Stomach (tissue), 9 donors: ENCODE data around the gene PCGF2. TPM values are rescaled to one million over a fixed set of nuclear protein-coding genes. Genes with fewer than 3 reads are reported as not detected.
A peak's percentile ranks its signal among the peaks of the same experiment; 100 is the strongest.

Experiments used
- DNase-seq, 2 donors: peaks; one replicate each; pipeline versions ENCODE4 v3.0.0 to v3.0.0-alpha.2; 2013 to 2019
- H3K27ac ChIP-seq, 5 donors: fragments of 200-600 bp in 4 of 5; sonication (generic) in 4 of 5; one replicate each; pipeline ENCODE4 v1.5.1; 2013 to 2019; ENCODE audit warnings: mild to moderate bottlenecking in 1 of 5, moderate library complexity in 1 of 5
- H3K27me3 ChIP-seq, 3 donors: fragments of 200-600 bp; sonication (generic); one replicate each; pipeline ENCODE4 v1.5.1; 2017 to 2019; ENCODE audit warnings: mixed run types in 1 of 3
- H3K36me3 ChIP-seq, 4 donors: fragments of 200-600 bp; sonication (generic); 1 replicate in 3 of 4; 2 replicates in 1 of 4; pipeline ENCODE4 v1.5.1; 2016 to 2019
- H3K4me1 ChIP-seq, 4 donors: fragments of 200-600 bp; sonication (generic); one replicate each; pipeline ENCODE4 v1.5.1; 2016 to 2019
- H3K4me3 ChIP-seq, 4 donors: fragments of 200-600 bp; sonication (generic) in 3 of 4; one replicate each; pipeline ENCODE4 v1.5.1; 2016 to 2019; ENCODE audit warnings: mild to moderate bottlenecking in 1 of 4
- H3K9me3 ChIP-seq, 4 donors: fragments of 200-600 bp; sonication (generic); one replicate each; pipeline ENCODE4 v1.5.1; 2016 to 2019
- CTCF ChIP-seq, 7 experiments: fragments of 450-650 bp in 4 of 7; fragments of 200-600 bp in 3 of 7; sonication (generic) in 3 of 7; IDR thresholded peaks; one replicate each; pipeline ENCODE4 v1.5.1; 2016 to 2019; ENCODE audit warnings: antibody characterized with exemption in 7 of 7, control low read depth in 2 of 7, mild to moderate bottlenecking in 1 of 7
- EP300 ChIP-seq: sonication (generic); formaldehyde crosslinking; IDR thresholded peaks from one replicate; pipeline ENCODE4 v1.6.1; 2017; ENCODE audit warnings: antibody characterized with exemption
- POLR2A ChIP-seq, 4 donors: fragments of 450-650 bp; IDR thresholded peaks; one replicate each; pipeline ENCODE4 v1.6.1; 2016; ENCODE audit warnings: antibody characterized with exemption in 4 of 4, control low read depth in 2 of 4, mild to moderate bottlenecking in 1 of 4, moderate library complexity in 1 of 4
- POLR2AphosphoS5 ChIP-seq, 3 donors: sonication (generic); formaldehyde crosslinking; IDR thresholded peaks; one replicate each; pipeline ENCODE4 v1.6.1; 2016; ENCODE audit warnings: antibody characterized with exemption in 3 of 3
- WGBS, 5 donors: extraction: QIAGEN DNeasy Blood & Tissue Kit in 3 of 5; methylation state at CpG; one replicate each; pipeline versions ENCODE4 v1.1.5 to v1.1.7; 2013 to 2018; 5-methylcytosine and 5-hydroxymethylcytosine counted together
- intact Hi-C: fragments of 100-400 bp; cut with DNase I; formaldehyde crosslinking; loops from one replicate; pipeline ENCODE4 v1.15.1; 2023; ENCODE audit warnings: low total_unique reads
- polyA plus RNA-seq, 3 donors: library from polyadenylated mRNA; stranded (reverse); fragments of 200-250 nt; gene quantifications; one replicate each; pipeline ENCODE4 v1.2.3, GENCODE V29; 2013
- total RNA-seq, 5 donors: library from RNA; depleted of rRNA; stranded (reverse); fragments of >200 nt; gene quantifications; one replicate each; pipeline versions ENCODE4 v1.1.0 to v1.2.3, GENCODE V29; 2014 to 2016
- donor health status: healthy with polysubstance abuse.
- donor health status: Bipolar disorder and iron deficiency.
- donor health status: healthy.

PCGF2 gene
- total and polyA plus RNA-seq, 8 donors, result 5.8 to 62.8 (median 27.6) TPM

DNA sequence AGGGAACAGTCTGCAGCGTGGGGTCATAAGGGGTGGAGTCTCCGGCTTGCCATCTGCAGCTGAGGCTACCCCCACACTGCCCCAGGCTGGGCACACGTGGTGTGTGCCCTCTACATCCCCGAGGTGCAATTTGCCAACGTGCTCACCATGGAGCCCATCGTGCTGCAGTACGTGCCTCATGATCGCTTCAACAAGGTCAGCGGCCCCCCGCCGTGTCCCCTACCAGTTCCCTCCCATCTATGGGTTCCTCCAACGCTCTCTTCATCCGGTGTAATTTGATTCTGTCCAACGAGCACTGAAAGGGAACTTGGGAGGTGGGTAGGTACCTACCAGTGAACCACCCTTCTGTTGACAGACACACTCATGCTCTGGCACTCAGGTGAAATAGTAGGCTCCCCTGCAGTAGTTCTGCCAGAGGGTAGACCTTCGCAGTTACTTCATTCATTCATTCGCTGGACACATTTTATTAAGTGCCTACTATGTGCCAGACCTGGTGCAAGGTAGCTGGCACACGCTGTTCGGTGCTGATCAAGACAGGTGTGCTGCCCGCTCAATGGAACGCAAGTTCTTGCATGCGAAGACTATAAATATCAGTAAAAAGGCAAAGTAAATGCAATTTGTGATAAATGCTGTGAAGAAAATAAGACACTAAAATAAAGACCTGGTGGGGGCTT, 40.3 kb downstream of the PCGF2 start:
- H3K4me1 ChIP-seq, result peaks cover 10 to 75% (median 37%) of the 10 kb centered on the region in 4 donors
- peak overlapping the region in 1 of 4 donors; percentile 93 for H3K4me3 ChIP-seq
- H3K36me3 ChIP-seq, result peaks cover 28 to 58% (median 52%) of the 10 kb centered on the region in 4 donors
- H3K9me3 ChIP-seq, result no peaks in the 10 kb centered on the region
- H3K27ac ChIP-seq, result no peak overlapping the region
- intact Hi-C loops, result no loop called here
- 70 to 80% (median 75%) methylated on average over 21 of the region's 21 CpGs for WGBS, 5 donors
- DNase-seq, result no peak
- TF ChIP-seq CTCF (IDR thresholded peaks at IDR 0.05) (no peak), EP300 (no peak), POLR2AphosphoS5 (IDR thresholded peaks at IDR 0.05) (no peak), POLR2A (IDR thresholded peaks at IDR 0.05) (no peak)
- H3K27me3 ChIP-seq, result no peaks in the 10 kb centered on the region

- intact Hi-C loops, result no loop called here
- Histone ChIP-seq H3K9me3 (no peaks in the 10 kb centered on the region), H3K36me3 (peaks cover 17 to 46% (median 41%) of the 10 kb centered on the region in 4 donors), H3K4me3 (peak overlapping the region; percentile 87 to 97 (median 94)), H3K4me1 (peaks cover 13 to 78% (median 44%) of the 10 kb centered on the region in 4 donors), H3K27me3 (no peaks in the 10 kb centered on the region), H3K27ac (peak overlapping the region; percentile 90 to 99 (median 97))
- peak in 1 of 2 donors; percentile 57 for DNase-seq
- WGBS, 5 donors, result 9 to 14% (median 10%) methylated on average over 20 of the region's 20 CpGs
- TF ChIP-seq POLR2AphosphoS5 (IDR thresholded peaks at IDR 0.05) (no peak), CTCF (IDR thresholded peaks at IDR 0.05) (no peak), EP300 (no peak), POLR2A (IDR thresholded peaks at IDR 0.05) (no peak)
Measured at GRCh38 chr17:38706505-38707216, 41.5 kb downstream of the PCGF2 start.

DNA sequence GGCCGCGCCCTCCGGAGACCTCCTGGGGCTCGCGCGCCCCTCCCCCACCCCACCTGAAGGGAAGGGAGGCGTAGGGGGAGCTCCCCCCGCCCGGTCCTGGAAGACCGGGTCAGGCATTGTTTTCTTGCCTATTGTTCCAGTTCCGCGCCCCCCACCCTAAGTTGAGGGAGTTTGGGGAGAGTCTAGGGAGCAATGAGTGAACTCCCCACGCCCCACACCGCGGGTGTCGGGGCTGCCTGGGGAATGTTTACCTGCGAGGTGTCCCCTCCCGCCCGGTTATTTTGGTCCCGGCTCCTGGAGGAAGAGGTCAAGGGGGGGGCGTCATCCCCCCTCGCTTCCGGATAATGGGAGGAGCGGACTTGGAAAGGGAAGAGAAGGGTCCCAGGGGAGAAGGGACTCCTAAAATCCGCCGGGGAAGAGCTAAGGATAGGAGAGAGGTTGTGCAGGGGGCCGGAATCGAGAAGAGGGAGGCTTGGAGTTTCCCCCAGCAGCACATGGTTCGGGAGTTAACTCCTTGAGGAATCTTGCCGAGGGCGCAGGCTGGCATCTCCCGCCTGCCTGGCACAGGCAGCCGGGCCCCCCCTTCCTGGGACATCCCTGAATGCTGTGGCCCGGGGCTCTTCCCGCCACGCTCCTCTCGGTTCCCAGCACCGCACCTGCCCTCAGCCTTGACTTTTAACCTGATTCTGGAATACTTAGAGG, 42.2 kb downstream of the PCGF2 start:
- no peaks in the 10 kb centered on the region for H3K9me3 ChIP-seq
- intact Hi-C loops, result no loop called here
- peak overlapping the region; percentile 87 to 97 (median 94) for H3K4me3 ChIP-seq
- peaks cover 10 to 39% (median 34%) of the 10 kb centered on the region in 4 donors for H3K36me3 ChIP-seq
- peak overlapping the region; percentile 90 to 99 (median 97) for H3K27ac ChIP-seq
- peak; percentile 46 to 71 for DNase-seq
- H3K4me1 ChIP-seq, result peaks cover 20 to 78% (median 51%) of the 10 kb centered on the region in 4 donors
- WGBS, 5 donors, result 0 to 2% (median 1%) methylated on average over 31 to 38 of the region's 38 CpGs
- H3K27me3 ChIP-seq, result no peaks in the 10 kb centered on the region
- TF ChIP-seq POLR2AphosphoS5 (IDR thresholded peaks at IDR 0.05) (no peak), POLR2A (IDR thresholded peaks at IDR 0.05) (no peak)

GRCh38 chr17:38705523-38705802, 42.7 kb downstream of the PCGF2 start:
- Histone ChIP-seq H3K4me3 (peak overlapping the region; percentile 87 to 97 (median 94)), H3K27me3 (no peaks in the 10 kb centered on the region), H3K27ac (peak overlapping the region; percentile 90 to 99 (median 97)), H3K4me1 (peaks cover 20 to 77% (median 53%) of the 10 kb centered on the region in 4 donors), H3K36me3 (peaks cover 9 to 34% (median 29%) of the 10 kb centered on the region in 4 donors), H3K9me3 (no peaks in the 10 kb centered on the region)
- TF ChIP-seq CTCF (IDR thresholded peaks at IDR 0.05) (no peak), POLR2AphosphoS5 (IDR thresholded peaks at IDR 0.05) (no peak), POLR2A (IDR thresholded peaks at IDR 0.05) (no peak), EP300 (no peak)
- 0 to 1% (median 0%) methylated on average over 2 to 32 of the region's 32 CpGs; no CpG with 5 or more reads in 1 of the 5 donors for WGBS, 5 donors
- DNase-seq, result no peak
- intact Hi-C loops, result no loop called here
